Stimulated activated CD8-positive, alpha-beta memory T cell treated with anti-CD3 and anti-CD28 coated beads, Interleukin-4, amount 100 ng/mL, for 4 hours (primary cell): ENCODE results near the gene GATM.
"Not testable (repeated sequence)": the region's sequence is repeated elsewhere in the genome, so short reads cannot be mapped to it uniquely, and the experiment has no call there.

Experiments used
- DNase-seq, 2 donors: peaks; one replicate each; pipeline ENCODE4 v3.0.0-alpha.2; 2020; ENCODE audit warnings: low read depth in 2 of 2, low spot score in 1 of 2

Gene GATM

DNA sequence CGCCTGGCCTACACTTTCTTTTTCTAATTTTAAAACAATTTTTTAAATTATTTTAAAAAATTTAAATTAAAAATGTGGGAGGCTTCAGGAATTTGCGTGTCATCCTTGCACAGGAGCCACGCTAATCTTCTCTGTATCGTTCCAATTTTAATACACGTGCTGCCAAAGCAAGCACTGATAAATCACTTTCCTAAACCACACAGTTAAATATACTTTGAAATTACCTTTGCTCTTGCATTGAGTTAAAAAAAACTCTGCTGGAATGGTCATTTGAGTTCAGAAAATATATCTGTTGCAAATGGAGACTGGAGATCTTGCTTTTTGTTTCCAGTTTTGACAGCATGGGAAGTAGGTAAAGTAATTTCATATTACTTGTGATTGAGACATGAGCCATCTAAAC is 23.6 kb downstream of the GATM start:
- no peak for DNase-seq

DNA sequence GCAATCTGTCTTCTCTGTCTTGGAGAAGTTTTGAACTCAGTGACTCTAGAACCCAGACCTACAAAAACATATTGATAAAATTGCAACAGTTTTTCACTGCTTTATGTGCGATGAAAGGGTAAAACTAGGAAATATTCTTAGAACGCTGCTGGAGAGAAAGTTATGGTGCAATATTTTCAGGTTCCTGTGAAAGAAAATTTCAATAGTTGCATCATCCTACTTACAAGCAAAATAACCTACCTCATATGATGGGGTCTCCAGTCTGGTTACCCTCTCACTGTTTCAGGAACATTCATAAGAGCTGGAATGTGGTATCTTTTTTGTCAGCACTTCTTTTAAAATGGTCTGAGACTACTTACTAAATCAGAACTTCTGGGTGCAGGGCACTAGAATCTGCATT is 27.1 kb downstream of the GATM start:
- DNase-seq = no peak

DNA sequence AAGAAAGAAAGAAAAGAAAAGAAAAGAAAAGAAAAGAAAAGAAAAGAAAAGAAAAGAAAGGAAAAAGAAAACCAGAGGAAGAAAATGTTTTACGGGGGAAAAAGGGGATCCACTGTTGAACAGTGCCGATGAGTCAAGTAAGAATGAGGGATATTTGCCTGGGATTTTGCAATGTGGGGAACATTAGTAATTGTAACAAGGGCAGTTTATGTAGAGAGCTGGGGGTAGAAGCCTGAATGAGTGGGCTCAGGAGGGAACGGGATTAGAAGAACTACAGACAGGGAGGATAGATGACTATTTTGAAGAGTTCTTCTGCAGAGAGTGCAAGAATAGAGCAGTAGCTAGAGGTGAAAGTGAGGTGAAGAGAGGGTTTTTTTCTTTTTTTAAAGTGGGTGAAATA is 28.7 kb downstream of the GATM start:
- DNase-seq = no peak

DNA sequence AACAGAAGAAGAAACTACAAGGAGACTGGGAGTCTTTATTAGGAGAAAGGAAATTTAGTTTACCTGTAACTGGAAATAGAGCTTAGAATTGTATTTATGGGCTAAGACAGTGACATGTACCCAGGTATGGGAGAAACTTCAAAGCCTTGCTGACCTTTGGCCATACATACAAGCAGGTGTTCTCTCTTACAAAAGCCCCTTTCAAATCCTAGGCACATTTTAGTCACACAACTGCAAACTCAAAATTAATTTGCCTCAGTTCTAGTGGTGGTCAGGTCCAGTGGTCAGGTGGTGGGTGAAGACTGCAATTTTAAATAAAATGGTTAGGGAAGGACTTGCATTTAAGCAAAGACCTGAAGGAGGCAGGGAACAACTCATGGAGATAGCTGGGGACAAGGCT is 30.4 kb downstream of the GATM start:
- DNase-seq = no peak

DNA sequence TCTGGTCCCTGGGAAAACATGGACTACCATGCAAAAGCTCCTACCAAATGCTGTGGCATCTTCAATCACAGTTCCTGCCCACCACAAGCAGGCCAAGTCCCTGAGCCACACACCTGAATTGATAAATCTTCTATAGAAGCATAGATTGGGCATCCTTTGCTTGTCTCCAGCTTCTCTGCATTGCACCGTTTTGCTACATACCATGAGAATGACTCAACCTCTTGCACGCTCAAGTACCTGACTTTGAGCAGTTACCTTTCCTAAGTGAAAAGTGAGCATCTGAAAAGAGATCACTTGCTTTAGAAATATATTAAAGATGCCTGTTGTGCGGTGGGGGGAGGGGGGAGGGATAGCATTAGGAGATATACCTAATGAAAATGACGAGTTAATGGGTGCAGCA is 31.3 kb downstream of the GATM start:
- no peak for DNase-seq

DNA sequence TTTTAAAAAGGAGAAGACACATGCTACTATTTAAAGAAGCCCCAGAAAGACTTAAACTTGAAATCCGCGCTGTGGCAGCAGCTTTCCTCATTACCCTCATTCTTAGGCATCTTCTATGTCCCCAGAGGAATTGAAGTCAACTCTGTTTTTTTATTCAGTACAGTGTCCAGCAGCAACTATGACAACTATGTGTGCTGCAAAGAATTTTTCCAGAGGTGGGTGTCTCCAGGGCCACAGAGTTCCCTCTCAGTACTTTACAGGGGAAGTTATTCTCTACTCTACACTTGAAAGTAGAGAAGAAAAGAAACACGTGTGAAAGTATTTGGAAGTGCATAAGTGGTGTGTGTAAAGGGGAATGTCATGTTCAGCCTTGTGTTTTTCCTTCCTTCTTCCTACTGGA is 32.0 kb downstream of the GATM start:
- no peak for DNase-seq

DNA sequence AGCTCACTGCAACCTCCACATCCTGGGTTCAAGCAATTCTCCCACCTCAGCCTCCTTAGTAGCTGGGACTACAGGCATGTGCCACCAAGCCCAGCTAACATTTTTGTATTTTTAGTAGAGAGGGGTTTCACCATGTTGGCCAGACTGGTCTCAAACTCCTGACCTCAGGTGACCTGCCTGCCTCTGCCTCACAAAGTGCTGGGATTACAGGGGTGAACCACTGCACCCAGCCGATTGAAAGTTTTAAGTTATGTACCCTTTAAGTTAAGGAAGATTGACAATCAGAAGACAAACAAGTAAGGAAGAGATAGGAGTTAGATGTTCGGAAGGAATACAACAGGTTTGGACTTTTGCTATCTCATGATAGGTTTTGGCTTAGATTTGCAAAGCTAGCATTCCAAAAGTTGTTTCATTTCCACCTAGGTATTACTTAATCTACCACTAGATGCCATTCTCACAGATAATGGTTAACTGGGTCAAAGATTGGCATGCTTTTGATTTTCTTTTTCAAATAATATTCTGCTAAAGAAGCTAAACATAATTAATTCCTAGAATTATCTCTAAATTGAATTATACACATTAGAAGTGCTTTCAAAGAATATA is 35.0 kb downstream of the GATM start:
- DNase-seq = no peak

DNA sequence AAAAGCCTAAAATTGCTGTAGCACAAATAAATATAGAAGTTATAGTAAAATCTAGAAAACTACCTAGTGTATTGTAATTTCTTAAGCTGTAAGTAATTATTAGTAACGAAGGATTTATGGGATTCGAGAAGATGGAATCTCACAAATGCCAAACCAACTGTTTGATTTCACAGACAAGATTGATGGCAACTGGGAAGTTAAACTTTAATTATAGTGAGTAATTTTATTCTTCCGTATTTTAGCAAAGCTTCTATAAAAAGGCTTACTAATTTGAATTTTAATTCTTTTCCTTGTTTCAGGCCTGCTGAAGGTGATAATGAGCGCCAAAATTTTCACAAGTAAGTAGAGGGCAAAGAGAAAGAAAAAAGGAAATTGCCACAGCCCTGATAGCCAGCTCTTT is 36.6 kb downstream of the GATM start:
- no peak for DNase-seq

DNA sequence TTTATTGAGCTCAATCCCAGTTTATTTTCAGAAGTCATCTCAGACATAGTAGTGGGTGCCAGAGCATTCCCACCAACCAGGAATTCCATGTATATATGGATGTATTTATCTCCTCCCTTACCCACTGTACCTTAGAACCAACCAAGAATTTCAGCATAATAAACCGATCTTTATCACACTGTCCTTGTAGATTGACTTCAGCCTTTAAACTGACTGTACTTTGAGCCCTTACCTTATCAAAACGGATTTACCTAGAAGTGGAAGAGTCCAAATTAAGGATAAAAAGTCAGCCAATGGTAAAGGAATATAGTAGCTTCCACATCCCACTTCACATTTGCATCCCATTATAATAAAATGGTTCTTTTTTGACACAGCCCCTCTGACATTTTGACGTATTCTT is 37.9 kb downstream of the GATM start:
- DNase-seq = no peak

DNA sequence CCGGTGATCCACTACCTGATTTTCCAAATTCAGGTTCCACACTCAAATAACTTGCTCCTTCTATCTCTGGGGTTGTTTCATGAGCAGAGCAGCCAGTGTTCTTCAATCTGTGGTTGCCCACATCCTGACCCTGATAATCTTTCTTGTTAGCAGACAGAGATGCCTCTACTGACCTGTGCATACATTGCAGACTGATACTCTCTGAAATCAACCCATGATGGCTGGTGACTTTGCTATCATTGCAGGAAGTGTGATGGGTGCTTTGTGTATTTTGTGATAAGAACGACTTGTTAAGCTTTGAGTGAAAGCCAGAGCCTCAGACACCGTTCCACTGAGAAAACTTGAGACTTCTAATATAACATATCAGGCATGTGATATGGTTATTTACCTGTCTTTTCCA is 39.9 kb downstream of the GATM start:
- no peak for DNase-seq

DNA sequence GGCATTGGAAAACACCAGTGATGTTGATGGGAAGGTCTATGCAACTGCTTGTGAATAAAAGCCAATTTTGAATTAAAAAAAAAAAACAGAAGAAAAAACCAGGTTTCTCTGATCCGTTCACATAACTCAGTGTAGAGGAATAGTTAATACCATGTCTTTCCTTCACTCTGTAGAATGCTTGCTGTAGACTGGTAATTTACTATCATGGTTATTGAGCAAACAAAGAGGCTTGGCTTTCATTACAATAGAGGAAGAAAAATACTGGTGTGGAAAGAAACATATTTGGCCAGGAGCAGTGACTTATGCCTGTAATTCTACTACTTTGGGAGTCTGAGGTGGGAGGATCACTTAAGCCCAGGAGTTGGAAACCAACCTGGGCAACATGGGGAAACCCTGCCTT is 41.1 kb downstream of the GATM start:
- no peak for DNase-seq

DNA sequence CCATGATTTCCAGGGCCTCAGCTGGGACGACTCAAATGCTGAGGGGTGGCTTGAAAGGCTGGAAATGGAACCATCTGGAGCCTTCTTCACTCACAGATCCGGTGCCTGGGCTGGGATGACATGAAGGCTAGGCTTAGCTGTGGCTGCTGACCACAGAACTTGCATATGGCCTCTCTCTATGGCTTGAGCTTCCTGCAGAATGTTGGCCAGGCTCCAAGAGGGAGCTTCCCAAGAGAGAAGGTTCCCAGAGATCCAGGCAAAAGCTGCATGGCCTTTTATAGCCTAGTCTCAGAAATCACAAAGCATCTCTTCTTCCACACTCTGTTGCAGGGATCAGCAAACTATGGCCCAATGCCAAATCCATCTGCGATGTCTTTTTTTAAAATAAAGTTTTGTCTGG is 44.8 kb downstream of the GATM start:
- no peak for DNase-seq

DNA sequence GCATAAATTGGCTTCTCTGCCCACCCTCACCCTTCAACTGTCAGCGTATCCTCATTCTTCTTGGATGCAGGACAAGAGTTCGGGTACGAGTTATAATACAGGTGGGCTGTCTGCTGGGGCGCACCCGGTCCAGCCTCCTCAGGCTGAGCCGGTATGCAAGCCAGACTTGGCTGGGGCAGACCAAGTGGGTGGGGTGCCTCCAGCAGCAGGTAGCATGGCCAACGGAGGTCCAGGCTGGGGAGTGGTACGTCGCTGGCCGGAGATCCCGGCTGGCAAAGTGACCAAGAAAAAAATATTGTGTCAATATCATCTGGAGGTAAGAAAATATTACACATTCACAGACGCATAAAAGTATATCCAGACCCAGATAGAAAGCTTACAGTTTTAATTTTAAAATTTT is 45.6 kb downstream of the GATM start:
- no peak for DNase-seq

DNA sequence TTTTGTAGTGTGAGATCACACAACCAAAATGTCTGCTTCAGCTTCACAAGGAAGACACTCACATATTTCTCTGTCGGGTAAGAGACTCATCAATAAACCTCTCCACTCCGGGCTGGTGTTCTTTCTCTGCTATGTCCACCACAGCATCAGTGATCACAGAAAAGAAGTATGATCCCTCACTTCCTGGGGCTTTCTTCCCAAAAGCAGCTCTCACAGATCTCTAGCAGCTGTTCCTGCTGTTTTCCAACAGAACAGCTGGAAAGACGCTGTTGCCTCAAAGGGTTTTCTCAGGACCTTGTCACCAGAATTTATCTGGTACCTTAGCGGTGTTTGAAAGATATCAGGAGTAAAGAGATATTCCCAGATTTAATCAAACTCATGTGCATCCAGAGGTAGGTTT is 46.4 kb downstream of the GATM start:
- DNase-seq = no peak

DNA sequence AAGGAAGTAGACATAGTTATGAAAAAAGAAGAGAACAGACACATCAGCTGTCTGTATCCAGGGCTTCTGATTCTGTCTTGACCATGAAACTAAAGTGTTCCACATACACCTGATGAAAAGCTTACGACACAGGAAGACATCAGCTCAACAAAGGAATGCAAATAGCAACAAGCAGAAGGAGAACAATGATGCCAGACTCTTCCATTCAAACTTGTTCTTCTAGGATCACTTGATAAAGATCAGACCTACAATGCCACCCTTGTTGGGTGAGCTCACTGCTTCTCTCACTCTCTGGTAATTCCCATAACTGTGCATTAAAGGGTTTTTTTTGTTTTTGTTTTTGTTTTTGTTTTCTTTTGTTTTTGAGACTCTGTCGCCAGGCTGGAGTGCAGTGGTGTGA is 49.7 kb downstream of the GATM start:
- no peak for DNase-seq

DNA sequence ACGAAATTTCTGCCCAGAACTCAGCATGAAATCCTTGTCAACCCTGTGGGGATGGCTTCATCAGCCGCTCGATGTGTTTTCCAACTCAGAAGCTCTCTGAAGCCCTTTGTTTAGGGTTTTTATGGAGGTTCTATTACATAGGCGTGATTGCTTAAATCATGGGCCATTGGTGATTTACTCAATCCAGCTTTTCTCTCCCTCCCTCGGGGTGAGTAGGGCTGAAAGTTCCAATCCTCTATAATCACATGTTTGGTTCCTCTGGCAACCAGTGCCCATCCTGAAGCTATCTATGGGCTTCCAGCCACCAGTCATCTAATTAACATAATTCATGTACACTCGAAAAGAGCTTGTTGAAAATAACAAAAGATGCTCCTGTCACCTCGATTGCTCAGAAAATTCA is 51.6 kb downstream of the GATM start:
- no peak for DNase-seq

DNA sequence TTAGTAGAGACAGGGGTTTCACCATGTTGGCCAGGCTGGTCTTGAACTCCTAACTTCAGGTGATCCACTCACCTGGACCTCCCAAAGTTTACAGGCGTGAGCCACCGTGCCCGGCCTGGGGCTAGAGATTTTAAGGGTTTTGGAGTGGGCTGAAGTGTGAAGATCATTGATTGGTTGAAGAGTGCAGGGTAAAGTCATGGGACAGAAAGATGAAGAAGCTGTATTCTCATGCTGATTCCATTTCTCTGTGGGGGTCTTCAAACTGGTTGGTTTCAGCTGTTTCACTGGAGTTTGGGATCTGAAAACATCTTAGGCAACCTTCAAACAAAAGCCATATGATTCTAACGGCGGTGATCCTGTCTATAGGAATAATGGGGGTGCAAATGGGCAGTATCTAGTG is 52.1 kb downstream of the GATM start:
- no peak for DNase-seq

DNA sequence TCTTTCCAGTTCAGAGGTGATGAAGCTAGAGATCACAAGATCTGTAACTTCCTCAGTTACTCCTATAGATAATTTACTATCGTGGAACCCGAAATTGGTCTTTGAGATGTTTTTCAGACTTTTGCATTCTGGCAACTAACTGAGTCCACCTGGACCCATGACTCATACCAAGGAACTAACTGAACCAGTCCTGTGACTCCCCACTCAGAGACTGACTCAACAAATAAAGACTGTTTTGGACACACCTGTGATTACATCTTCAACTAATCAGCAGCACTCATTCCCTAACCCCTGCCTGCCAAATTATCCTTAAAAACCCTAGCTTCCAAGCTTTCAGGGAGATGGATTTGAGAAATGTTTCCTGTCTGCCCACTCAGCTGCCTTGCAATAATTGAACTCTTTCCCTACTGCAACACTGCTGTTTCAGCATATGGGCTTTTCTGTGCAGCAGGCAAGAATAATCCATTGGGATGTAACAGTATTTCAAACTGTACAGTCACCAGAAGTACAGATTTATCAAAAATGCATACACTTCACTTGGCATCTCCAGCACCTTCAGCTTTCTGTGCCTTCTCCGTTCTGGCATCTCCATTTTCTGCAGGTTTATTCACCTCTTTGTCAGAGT is 57.7 kb downstream of the GATM start:
- DNase-seq = no peak

DNA sequence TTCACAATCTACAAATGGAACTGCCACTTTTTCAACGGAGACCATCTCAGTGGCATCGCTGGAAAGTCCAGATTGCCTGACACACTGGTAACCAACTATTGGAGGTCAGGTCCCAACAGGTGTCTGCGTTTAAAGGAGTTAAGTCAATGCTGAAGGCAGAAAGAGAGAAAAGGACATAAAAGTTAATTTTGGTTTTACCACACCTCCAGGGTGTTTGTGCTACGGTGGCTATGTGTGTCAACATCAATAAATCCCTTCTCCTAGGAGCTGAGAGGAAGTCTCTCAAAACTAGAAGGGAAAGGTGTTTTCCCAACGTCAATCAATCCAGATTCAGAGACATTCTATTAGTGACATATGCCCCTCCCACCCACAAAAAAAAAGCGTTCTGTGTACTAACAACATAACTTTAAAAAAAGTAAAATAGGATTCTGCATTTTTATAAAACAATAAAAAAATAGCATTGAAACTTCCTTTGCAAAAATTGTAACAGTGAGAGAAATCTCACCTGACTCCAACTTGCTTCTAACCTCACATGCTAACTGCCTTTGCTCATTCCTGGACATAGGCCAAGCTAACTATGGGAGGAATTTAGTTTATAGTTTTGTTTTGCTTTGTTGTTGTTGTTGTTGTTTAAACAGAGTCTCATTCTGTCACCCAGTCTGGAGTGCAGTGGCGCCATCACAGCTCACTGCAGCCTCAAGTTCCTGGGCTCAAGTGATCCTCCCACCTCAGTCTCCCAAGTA is 58.7 kb downstream of the GATM start:
- DNase-seq = no peak

DNA sequence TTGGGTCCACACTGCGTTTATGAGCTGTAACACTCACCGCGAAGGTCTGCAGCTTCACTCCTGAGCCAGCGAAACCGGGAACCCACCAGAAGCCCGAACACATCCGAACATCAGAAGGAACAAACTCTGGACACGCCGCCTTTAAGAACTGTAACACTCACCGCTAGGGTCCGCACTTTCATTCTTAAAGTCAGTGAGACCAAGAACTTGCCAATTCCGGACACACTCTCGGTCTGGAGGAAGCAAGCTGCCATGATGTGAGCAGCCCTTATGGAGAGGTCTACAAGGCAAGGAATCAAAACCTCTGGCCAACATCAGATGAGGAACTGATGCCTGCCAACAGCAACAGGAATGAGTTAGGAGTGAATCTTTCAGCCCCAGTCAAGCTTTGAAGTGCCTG is 63.4 kb downstream of the GATM start:
- DNase-seq = no peak

DNA sequence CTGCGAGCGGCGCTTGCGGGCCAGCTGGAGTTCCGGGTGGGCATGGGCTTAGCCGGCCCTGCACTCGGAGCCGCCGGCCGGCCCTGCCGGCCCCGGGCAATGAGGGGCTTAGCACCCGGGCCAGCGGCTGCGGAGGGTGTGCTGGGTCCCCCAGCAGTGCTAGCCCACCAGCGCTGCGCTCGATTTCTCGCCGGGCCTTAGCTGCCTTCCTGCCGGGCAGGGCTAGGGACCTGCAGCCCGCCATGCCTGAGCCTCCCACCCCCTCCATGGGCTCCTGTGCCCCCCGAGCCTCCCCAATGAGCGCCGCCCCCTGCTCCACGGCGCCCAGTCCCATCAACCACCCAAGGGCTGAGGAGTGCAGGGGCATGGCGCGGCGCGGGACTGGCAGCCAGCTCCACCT is 64.2 kb downstream of the GATM start:
- DNase-seq = not testable (repeated sequence)
